ENCODE results near the gene ZEB1.

DNA sequence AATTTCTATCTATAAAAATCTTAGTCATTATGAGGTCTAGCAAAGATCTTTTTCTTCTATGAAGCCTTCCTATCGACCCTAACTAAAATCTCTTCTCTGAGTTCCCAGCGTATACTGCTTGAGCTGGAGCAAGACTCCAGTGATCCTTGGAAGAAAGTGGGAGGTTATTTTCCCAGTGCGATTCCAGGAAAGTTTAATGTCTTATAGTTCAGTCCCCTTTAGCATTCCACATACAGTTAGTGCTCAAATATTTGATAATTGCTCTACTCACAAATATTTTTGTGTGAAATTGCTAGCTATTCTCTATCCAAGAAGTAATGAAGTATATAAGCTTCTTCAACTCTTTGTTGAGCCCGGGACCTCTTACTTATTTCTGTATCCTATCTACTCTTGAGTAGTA, 47.7 kb downstream of the ZEB1 start:
- TF ChIP-seq, protein P1, sequence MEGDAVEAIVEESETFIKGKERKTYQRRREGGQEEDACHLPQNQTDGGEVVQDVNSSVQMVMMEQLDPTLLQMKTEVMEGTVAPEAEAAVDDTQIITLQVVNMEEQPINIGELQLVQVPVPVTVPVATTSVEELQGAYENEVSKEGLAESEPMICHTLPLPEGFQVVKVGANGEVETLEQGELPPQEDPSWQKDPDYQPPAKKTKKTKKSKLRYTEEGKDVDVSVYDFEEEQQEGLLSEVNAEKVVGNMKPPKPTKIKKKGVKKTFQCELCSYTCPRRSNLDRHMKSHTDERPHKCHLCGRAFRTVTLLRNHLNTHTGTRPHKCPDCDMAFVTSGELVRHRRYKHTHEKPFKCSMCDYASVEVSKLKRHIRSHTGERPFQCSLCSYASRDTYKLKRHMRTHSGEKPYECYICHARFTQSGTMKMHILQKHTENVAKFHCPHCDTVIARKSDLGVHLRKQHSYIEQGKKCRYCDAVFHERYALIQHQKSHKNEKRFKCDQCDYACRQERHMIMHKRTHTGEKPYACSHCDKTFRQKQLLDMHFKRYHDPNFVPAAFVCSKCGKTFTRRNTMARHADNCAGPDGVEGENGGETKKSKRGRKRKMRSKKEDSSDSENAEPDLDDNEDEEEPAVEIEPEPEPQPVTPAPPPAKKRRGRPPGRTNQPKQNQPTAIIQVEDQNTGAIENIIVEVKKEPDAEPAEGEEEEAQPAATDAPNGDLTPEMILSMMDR (IDR thresholded peaks at IDR 0.05) = no peak
- TF ChIP-seq POLR2A (IDR thresholded peaks at IDR 0.05) = no peak

Measured in ovary (tissue), 3 donors.